Right lobe of liver (tissue), 6 donors: Measurements from ENCODE around the gene SLC15A2. TPM values are rescaled to one million over a fixed set of nuclear protein-coding genes. Genes with fewer than 3 reads are reported as not detected.

Source experiments
- ATAC-seq, 4 donors: fragments of 200-7000 bp; cut with Tn5 transposase; one replicate each; pipeline ENCODE4 v1.9.1; 2020; ENCODE audit warnings: mild to moderate bottlenecking in 4 of 4, moderate library complexity in 4 of 4
- DNase-seq, 3 donors: peaks; one replicate each; pipeline ENCODE4 v3.0.0-alpha.2; 2020
- H3K27ac ChIP-seq, 3 donors: fragments of 200-600 bp; one replicate each; pipeline ENCODE4 v1.8.0; 2022
- H3K27me3 ChIP-seq, 2 donors: fragments of 200-600 bp; one replicate each; pipeline ENCODE4 v1.8.0; 2022
- H3K36me3 ChIP-seq, 4 donors: fragments of 200-600 bp; sonication (generic) in 1 of 4; one replicate each; pipeline versions ENCODE4 v1.5.1 to v1.8.0; 2017 to 2022; ENCODE audit warnings: control low read depth in 1 of 4
- H3K4me1 ChIP-seq, 4 donors: fragments of 200-600 bp; sonication (generic) in 1 of 4; one replicate each; pipeline versions ENCODE4 v1.5.1 to v1.8.0; 2017 to 2022; ENCODE audit warnings: control low read depth in 1 of 4
- H3K4me3 ChIP-seq, 3 donors: fragments of 200-600 bp; one replicate each; pipeline ENCODE4 v1.8.0; 2022
- H3K9me3 ChIP-seq, 4 donors: fragments of 200-600 bp; sonication (generic) in 1 of 4; one replicate each; pipeline versions ENCODE4 v1.5.1 to v1.8.0; 2017 to 2022; ENCODE audit warnings: control low read depth in 1 of 4
- CTCF ChIP-seq, 4 donors: fragments of 200-600 bp in 3 of 4; fragments of 450-650 bp in 1 of 4; IDR thresholded peaks; one replicate each; pipeline versions ENCODE4 v1.5.1 to v1.8.0; 2016 to 2022; ENCODE audit warnings: antibody characterized with exemption in 4 of 4, mild to moderate bottlenecking in 2 of 4
- POLR2A ChIP-seq: fragments of 450-650 bp; IDR thresholded peaks from one replicate; pipeline ENCODE4 v1.6.1; 2017; ENCODE audit warnings: antibody characterized with exemption, mild to moderate bottlenecking
- WGBS: methylation state at CpG from one replicate; pipeline ENCODE4 v1.1.6; 2018; ENCODE audit warnings: low coverage, low lambda C conversion rate; ENCODE audit not compliant: insufficient coverage; ENCODE audit errors: missing lambda C conversion rate; 5-methylcytosine and 5-hydroxymethylcytosine counted together
- intact Hi-C, 2 donors: fragments of 100-400 bp; cut with DNase I; formaldehyde crosslinking; loops; one replicate each; pipeline versions ENCODE4 v1.11.2 to v1.14.1; 2022
- total RNA-seq, 6 experiments: library from RNA; depleted of rRNA in 2 of 6; stranded (reverse); fragments of >200 nt in 2 of 6; fragmentation: NEBNext Ultra II Directional in 3 of 6; extraction: Animal tissue kit (Norgen Biotek cat#: 25700) in 3 of 6; gene quantifications; one replicate each; pipeline versions ENCODE4 v1.1.0 to v1.2.4, GENCODE V29; 2016 to 2023
- donor health status: DM: no; HTN: yes; CAD: no.
- donor health status: DM: no; HTN: no; CAD: no.
- donor health status: DM: no; HTN: no; CAD: no.
- donor health status: DM: no; HTN: yes; CAD: no.
- donor health status: DM: no; HTN: yes; CAD: no.

The SLC15A2 gene
- total RNA-seq, 6 experiments from 2014 or later = 0.18 to 1.7 (median 0.97) TPM

DNA sequence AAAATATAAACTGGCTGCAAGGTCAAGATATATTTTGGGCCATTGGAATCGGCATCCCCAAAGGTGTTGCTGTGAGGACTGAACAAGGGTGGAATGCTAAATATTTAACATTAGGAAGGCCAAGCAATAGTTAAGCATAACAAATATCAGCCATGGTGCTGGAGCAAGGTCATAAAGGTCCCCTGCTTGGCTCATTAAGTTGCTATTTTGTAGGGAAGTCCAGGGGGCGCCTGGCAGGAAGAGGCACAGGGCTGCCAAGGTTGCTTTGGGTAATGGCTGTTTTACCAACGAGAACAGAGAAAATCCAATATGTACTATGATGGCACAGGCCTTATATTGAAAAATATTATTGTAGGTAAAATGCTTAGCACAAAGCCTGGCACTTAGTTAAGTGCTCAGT lies 62.2 kb downstream of the SLC15A2 start:
- ATAC-seq (no peak), DNase-seq (no peak)
- Histone ChIP-seq H3K4me3 (no peak overlapping the region), H3K9me3 (peaks cover 0 to 2% (median 0%) of the 10 kb centered on the region in 4 donors), H3K36me3 (no peaks in the 10 kb centered on the region), H3K4me1 (no peaks in the 10 kb centered on the region), H3K27me3 (no peaks in the 10 kb centered on the region), H3K27ac (no peak overlapping the region)
- intact Hi-C loops = no loop called here
- TF ChIP-seq POLR2A (no peak), CTCF (IDR thresholded peaks at IDR 0.05) (no peak)
- WGBS = 64% methylated on average over 3 of the region's 3 CpGs

DNA sequence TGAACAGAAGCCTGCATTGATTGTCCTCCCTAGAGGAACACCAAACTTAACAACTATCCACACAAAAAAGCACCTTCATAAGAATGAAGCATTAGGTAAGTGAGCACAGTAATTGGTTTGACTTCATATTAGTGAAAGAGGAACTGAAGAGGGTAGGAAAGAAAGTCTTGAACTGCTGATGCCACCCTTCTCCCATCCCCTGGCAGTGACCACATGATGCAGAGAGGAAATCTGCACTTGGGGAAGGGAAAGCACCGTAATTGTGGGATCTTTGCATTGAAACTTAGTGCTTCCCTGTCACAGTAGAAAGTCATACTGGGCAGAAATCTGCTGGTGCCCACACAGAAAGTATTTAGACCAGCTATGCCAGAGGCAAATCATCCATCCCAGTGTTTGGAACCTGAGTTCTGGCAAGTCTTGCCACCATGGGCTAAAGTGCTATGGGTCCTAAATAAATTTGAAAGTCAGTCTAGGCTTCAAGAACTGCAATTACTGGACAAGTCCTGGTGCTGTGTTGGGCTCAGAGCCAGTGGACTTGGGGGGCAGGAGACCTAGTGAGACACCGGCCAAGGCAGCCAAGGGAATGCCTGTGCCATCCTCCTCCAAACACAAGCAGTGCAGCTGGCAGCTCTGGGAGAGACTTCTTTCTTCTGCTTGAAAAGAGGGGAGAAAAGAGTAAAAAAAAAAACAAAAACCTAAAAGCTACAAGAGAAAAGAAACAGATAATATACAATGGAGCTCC lies 63.6 kb downstream of the SLC15A2 start:
- intact Hi-C loops = no loop called here
- 43% methylated on average over 1 of the region's 2 CpGs for WGBS

DNA sequence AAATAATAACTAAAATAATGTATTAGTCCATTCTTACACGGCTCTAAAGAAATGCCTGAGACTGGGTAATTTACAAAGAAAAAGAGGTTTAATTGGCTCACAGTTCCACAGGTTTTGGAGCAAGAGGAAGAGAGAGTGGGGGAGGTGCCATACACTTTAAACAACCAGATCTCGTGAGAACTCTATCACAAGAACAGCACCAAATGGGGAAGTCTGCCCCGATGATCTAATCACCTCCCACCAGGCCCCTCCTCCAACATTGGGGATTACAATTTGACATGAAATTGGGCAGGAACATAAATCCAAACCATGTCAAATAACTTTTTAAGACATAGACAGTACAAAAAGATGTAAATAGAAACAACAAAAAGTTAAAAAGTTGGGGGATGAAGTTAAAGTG lies 64.6 kb downstream of the SLC15A2 start:
- 31% methylated on average over 3 of the region's 3 CpGs for WGBS
- Histone ChIP-seq H3K4me3 (no peak overlapping the region), H3K36me3 (no peaks in the 10 kb centered on the region), H3K4me1 (no peaks in the 10 kb centered on the region), H3K9me3 (no peaks in the 10 kb centered on the region), H3K27me3 (no peaks in the 10 kb centered on the region), H3K27ac (no peak overlapping the region)
- DNase-seq = no peak
- intact Hi-C loops = no loop called here
- TF ChIP-seq POLR2A (no peak), CTCF (IDR thresholded peaks at IDR 0.05) (no peak)
- ATAC-seq = no peak

More for the DNA sequence above, 63.6 kb downstream of the SLC15A2 start:
- ATAC-seq (peak; percentile 28 to 72 (median 54)), DNase-seq (no peak)
- no peaks in the 10 kb centered on the region for H3K36me3 ChIP-seq
- H3K4me3 ChIP-seq = no peak overlapping the region
- H3K4me1 ChIP-seq = no peaks in the 10 kb centered on the region
- TF ChIP-seq POLR2A = no peak
- TF ChIP-seq CTCF (IDR thresholded peaks at IDR 0.05) = no peak
- no peaks in the 10 kb centered on the region for H3K27me3 ChIP-seq
- no peak overlapping the region for H3K27ac ChIP-seq
- H3K9me3 ChIP-seq = peaks cover 0 to under 1% (median 0%) of the 10 kb centered on the region in 4 donors

GRCh38 chr3:121961283-121961682 lies 67.1 kb downstream of the SLC15A2 start:
- Histone ChIP-seq H3K27ac (no peak overlapping the region), H3K27me3 (no peaks in the 10 kb centered on the region), H3K4me1 (no peaks in the 10 kb centered on the region), H3K36me3 (no peaks in the 10 kb centered on the region), H3K4me3 (no peak overlapping the region), H3K9me3 (no peaks in the 10 kb centered on the region)
- ATAC-seq = no peak
- DNase-seq = no peak
- TF ChIP-seq CTCF (IDR thresholded peaks at IDR 0.05) (no peak), POLR2A (no peak)
- intact Hi-C loops = no loop called here

DNA sequence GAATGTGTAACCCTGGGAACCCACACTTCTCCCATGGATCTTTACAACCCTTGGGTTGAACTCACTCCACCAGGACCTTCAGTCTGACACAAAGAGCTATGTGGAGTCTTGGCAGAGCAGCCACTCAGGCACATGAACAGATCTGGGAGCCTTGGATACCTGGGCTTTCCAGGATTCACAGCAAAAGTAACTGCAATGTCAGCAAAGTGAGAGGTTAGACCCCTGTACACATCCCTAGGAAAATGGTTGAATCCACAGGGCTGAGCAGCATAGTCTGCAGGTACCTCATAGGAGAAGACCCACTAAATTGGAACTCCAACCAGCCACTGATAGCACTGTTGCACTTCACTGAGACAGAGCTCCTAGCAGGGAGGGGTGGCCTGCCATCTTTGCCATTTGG lies 68.2 kb downstream of the SLC15A2 start:
- TF ChIP-seq POLR2A (no peak), CTCF (IDR thresholded peaks at IDR 0.05) (no peak)
- no peaks in the 10 kb centered on the region for H3K9me3 ChIP-seq
- DNase-seq (no peak), ATAC-seq (no peak)
- intact Hi-C loops = no loop called here
- no peaks in the 10 kb centered on the region for H3K4me1 ChIP-seq
- H3K27me3 ChIP-seq = no peaks in the 10 kb centered on the region
- H3K27ac ChIP-seq = no peak overlapping the region
- H3K4me3 ChIP-seq = no peak overlapping the region
- H3K36me3 ChIP-seq = no peaks in the 10 kb centered on the region
